ENCODE results near the gene HEMK1. TPM values are rescaled to one million over a fixed set of nuclear protein-coding genes. Genes with fewer than 3 reads are reported as not detected.

Gene HEMK1
- total and polyA plus RNA-seq, 7 donors = 5.0 to 17.7 (median 9.6) TPM

DNA sequence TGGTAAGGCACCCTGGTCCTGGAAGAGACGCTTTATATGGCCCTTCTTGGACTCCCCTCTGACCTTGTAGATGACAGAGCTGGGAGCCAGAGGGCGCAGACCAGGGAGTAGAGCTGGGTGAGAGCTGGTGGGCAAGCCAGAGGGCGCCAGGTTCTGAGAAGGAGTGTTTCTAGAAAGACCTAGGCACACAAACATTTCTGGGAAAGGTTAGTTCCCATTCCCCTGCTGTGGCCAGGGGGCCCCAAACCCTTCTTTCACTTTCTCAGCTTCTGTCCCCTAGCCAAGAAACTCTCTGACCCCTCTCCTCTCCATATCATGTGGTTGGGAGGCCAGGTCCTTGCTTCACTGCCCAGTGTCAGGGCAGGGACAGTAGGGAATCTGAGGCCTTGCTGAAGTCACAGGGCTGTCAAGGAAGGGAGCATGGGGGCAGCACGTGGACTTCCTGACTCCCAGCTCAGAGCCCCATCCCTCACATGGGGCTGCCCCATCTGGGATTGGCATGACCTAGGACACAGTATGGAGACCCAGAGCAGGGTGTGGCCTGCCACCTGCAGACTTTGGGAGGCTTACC lies 3.6 kb downstream of the HEMK1 start:
- no peak overlapping the region for H3K4me3 ChIP-seq
- no peak for DNase-seq
- intact Hi-C loops (cut with DNase I) = loop anchor here (1.0 to 5.0 kb wide), 2 partner anchors 41 to 99 kb away; partner anchors contain the start of gene DOCK3
- no peaks in the 10 kb centered on the region for H3K27me3 ChIP-seq
- no peaks in the 10 kb centered on the region for H3K9me3 ChIP-seq
- peaks cover 0 to 23% (median 10%) of the 10 kb centered on the region in 4 donors for H3K36me3 ChIP-seq
- TF ChIP-seq POLR2A (IDR thresholded peaks at IDR 0.05) (no peak), EP300 (IDR thresholded peaks at IDR 0.05) (no peak), POLR2AphosphoS5 (IDR thresholded peaks at IDR 0.05) (no peak)
- peaks cover 0 to 33% (median 23%) of the 10 kb centered on the region in 4 donors for H3K4me1 ChIP-seq
- 76 to 80% methylated on average over 4 of the region's 4 CpGs for WGBS, 2 donors
- H3K27ac ChIP-seq = peak overlapping the region in 2 of 4 donors; percentile 18 to 65

DNA sequence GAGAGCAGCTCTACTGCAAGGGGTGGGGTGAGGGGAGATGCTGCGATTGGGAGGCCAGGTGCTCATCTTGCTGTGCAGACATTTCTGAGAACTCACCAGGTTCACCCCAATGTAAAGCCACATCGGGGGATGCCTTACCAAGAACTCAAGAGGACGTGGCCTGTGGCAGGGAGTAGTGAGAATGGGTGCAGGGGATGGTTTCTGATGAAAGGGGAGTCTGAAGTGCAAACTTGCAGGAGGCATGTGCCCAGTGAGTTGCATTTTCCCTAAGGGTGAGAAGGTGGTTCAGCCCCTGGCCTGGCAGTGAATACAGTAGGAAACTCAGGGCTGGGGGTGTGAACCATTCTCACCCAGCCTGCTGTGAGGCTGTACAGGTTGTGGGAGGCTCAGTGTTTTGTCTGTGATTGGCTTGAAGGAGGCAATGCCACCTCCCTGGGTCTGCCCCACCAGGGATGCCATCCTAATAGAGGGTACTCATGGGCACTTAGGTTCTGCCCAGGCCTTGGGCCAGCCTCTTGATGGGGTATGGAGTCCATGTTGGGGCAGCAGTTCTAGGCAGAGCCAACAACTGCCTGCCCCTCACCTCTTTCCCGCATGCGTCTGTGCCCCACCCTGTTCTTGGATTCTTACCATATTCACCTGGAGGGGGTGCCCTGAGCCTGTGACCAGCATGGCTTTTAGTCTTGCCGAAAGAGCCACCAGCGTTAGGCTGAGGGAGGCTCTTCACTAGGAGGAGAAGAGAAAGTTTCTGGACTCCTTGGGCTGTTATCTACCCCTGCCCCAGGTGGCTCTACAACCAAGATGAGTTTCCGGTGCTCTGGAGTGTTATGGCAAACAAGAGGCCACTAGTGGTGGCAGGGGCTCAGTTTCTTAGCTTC lies 4.5 kb downstream of the HEMK1 start:
- no peaks in the 10 kb centered on the region for H3K9me3 ChIP-seq
- DNase-seq = no peak
- no peaks in the 10 kb centered on the region for H3K27me3 ChIP-seq
- peaks cover 0 to 23% (median 17%) of the 10 kb centered on the region in 4 donors for H3K4me1 ChIP-seq
- peaks cover 0 to 28% (median 15%) of the 10 kb centered on the region in 4 donors for H3K36me3 ChIP-seq
- H3K4me3 ChIP-seq = no peak overlapping the region
- TF ChIP-seq POLR2AphosphoS5 (IDR thresholded peaks at IDR 0.05) (no peak), POLR2A (IDR thresholded peaks at IDR 0.05) (no peak), EP300 (IDR thresholded peaks at IDR 0.05) (no peak)
- TF ChIP-seq, protein P1, sequence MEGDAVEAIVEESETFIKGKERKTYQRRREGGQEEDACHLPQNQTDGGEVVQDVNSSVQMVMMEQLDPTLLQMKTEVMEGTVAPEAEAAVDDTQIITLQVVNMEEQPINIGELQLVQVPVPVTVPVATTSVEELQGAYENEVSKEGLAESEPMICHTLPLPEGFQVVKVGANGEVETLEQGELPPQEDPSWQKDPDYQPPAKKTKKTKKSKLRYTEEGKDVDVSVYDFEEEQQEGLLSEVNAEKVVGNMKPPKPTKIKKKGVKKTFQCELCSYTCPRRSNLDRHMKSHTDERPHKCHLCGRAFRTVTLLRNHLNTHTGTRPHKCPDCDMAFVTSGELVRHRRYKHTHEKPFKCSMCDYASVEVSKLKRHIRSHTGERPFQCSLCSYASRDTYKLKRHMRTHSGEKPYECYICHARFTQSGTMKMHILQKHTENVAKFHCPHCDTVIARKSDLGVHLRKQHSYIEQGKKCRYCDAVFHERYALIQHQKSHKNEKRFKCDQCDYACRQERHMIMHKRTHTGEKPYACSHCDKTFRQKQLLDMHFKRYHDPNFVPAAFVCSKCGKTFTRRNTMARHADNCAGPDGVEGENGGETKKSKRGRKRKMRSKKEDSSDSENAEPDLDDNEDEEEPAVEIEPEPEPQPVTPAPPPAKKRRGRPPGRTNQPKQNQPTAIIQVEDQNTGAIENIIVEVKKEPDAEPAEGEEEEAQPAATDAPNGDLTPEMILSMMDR (IDR thresholded peaks at IDR 0.05) = no peak
- 70 to 73% methylated on average over 8 of the region's 8 CpGs for whole genome bisulfite sequencing, 2 donors
- intact Hi-C loops (cut with DNase I) = loop anchor here (5.0 kb wide), 1 partner anchor 98 kb away; the partner anchor contains the start of gene DOCK3
- H3K27ac ChIP-seq = no peak overlapping the region

DNA sequence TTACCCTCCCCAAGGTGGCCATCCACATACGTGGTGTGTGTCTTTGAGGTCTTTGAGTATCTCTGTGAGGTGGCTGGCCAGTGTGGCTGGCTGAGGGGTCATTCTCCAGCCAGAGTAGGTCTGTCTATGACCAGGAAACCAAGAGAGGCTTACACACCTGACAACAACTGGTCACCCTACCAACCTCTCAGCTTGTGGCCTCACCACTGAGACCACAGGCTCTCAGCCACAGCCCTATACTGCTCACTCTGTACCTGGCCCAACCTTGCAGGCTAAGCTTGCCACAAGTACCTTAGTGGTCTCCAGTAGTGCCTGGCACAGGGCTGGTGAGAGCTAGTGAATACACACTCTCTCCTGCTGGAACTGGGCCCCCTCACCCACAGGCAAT lies 5.1 kb downstream of the HEMK1 start:
- Histone ChIP-seq H3K36me3 (peaks cover 0 to 31% (median 16%) of the 10 kb centered on the region in 4 donors), H3K9me3 (no peaks in the 10 kb centered on the region), H3K27me3 (no peaks in the 10 kb centered on the region), H3K4me3 (no peak overlapping the region), H3K4me1 (peaks cover 0 to 23% (median 17%) of the 10 kb centered on the region in 4 donors), H3K27ac (no peak overlapping the region)
- no peak for DNase-seq
- 72% methylated on average over 1 of the region's 1 CpG for WGBS, 2 donors
- intact Hi-C loops (cut with DNase I) = loop anchor here (5.0 kb wide), 1 partner anchor 98 kb away; the partner anchor contains the start of gene DOCK3
- no peak for TF ChIP-seq POLR2AphosphoS5 (IDR thresholded peaks at IDR 0.05)
- no peak for TF ChIP-seq POLR2A (IDR thresholded peaks at IDR 0.05)
- TF ChIP-seq, protein P1 (IDR thresholded peaks at IDR 0.05) = no peak
- no peak for TF ChIP-seq EP300 (IDR thresholded peaks at IDR 0.05)

DNA sequence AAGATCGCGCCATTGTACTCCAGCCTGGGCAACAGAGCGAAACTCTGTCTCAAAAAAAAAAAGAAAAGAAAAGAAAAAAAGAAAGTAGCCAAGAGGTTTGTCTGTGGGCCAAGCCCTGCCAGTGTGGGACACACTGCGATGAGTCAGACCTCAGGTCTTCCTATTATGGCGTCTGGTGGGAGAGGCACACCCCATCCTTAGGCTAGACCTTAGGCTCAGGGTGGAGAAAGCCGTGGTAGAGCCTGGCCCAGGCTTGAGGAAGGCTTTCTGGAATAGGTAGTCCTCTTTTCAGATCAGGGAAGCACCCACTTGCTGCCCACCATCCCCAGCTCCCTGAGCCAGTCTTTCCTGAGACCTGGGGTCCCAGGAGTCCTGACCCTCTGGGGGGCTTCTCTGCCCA lies 6.0 kb downstream of the HEMK1 start:
- TF ChIP-seq, protein P1 (IDR thresholded peaks at IDR 0.05) = no peak
- TF ChIP-seq EP300 (IDR thresholded peaks at IDR 0.05) (no peak), POLR2A (IDR thresholded peaks at IDR 0.05) (no peak), POLR2AphosphoS5 (IDR thresholded peaks at IDR 0.05) (no peak)
- H3K36me3 ChIP-seq = peaks cover 0 to 40% (median 20%) of the 10 kb centered on the region in 4 donors
- H3K4me1 ChIP-seq = peaks cover 0 to 16% (median 10%) of the 10 kb centered on the region in 4 donors
- intact Hi-C loops (cut with DNase I) = no loop called here
- H3K4me3 ChIP-seq = no peak overlapping the region
- 89 to 92% methylated on average over 6 of the region's 6 CpGs for WGBS, 2 donors
- H3K9me3 ChIP-seq = no peaks in the 10 kb centered on the region
- H3K27me3 ChIP-seq = no peaks in the 10 kb centered on the region
- no peak for DNase-seq
- peak overlapping the region in 1 of 4 donors; percentile 10 for H3K27ac ChIP-seq

DNA sequence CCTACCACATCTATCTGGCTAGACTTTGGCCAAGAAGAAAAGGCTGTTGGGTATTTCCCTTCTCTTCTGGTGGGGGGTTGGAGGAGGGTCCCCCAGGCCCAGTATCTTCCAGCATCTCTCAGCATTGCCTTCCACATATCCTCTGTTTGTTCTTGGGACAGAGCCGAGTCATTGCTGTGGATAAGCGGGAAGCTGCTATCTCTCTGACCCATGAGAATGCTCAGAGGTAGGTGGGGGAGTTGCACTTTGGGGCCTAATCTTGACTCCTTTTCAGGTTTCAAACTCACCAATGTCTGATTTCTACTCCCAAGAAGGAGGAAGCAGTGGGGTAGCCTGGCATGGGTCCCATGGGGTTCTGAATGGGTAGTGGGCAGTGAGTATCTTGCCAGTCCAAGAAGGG lies 8.0 kb downstream of the HEMK1 start:
- intact Hi-C loops (cut with DNase I) = no loop called here
- Histone ChIP-seq H3K4me1 (peaks cover 0 to 5% (median 3%) of the 10 kb centered on the region in 4 donors), H3K4me3 (no peak overlapping the region), H3K27me3 (no peaks in the 10 kb centered on the region), H3K36me3 (peaks cover 0 to 56% (median 24%) of the 10 kb centered on the region in 4 donors), H3K9me3 (no peaks in the 10 kb centered on the region), H3K27ac (no peak overlapping the region)
- DNase-seq = no peak
- 96 to 97% methylated on average over 2 of the region's 2 CpGs for WGBS, 2 donors
- TF ChIP-seq POLR2AphosphoS5 (IDR thresholded peaks at IDR 0.05) (no peak), EP300 (IDR thresholded peaks at IDR 0.05) (no peak), POLR2A (IDR thresholded peaks at IDR 0.05) (no peak)
- TF ChIP-seq, protein P1 (IDR thresholded peaks at IDR 0.05) = no peak
